GM21390 (cell line): ENCODE measurements around the gene RNASE12.
"Not testable (repeated sequence)": the region's sequence is repeated elsewhere in the genome, so short reads cannot be mapped to it uniquely, and the experiment has no call there.

Experiments used
- ATAC-seq: cut with Tn5 transposase; IDR thresholded peaks from one replicate; pipeline ENCODE4 v1.9.1; 2021; ENCODE audit not compliant: unreplicated experiment

Gene RNASE12

GRCh38 chr14:20583142-20583541, 8.0 kb downstream of the RNASE12 start:
- no peak for ATAC-seq

GRCh38 chr14:20580242-20580641, 10.9 kb downstream of the RNASE12 start:
- no peak for ATAC-seq

GRCh38 chr14:20578784-20579502, 12.2 kb downstream of the RNASE12 start:
- no peak for ATAC-seq

- no peak for ATAC-seq
Observed at GRCh38 chr14:20578325-20578724, 12.9 kb downstream of the RNASE12 start.

- not testable (repeated sequence) for ATAC-seq
Observed at GRCh38 chr14:20572382-20572990, 18.7 kb downstream of the RNASE12 start.

GRCh38 chr14:20570720-20571119, 20.5 kb downstream of the RNASE12 start:
- ATAC-seq, result not testable (repeated sequence)

GRCh38 chr14:20569865-20570264, 21.3 kb downstream of the RNASE12 start:
- ATAC-seq, result not testable (repeated sequence)

GRCh38 chr14:20569066-20569465, 22.1 kb downstream of the RNASE12 start:
- ATAC-seq, result no peak

GRCh38 chr14:20568393-20568792, 22.8 kb downstream of the RNASE12 start:
- no peak for ATAC-seq

- not testable (repeated sequence) for ATAC-seq
Observed at GRCh38 chr14:20567199-20567598, 24.0 kb downstream of the RNASE12 start.

- ATAC-seq, result no peak
Observed at GRCh38 chr14:20564501-20564997, 26.6 kb downstream of the RNASE12 start.

- ATAC-seq, result no peak
Observed at GRCh38 chr14:20563971-20564370, 27.2 kb downstream of the RNASE12 start.

- no peak for ATAC-seq
Observed at GRCh38 chr14:20560961-20561360, 30.2 kb downstream of the RNASE12 start, which contains the start of gene RNASE9. RNASE9 (minus strand) TSS chr14:20561047.

GRCh38 chr14:20559461-20559904, 31.7 kb downstream of the RNASE12 start:
- ATAC-seq, result no peak

GRCh38 chr14:20557212-20557542, 34.0 kb downstream of the RNASE12 start:
- ATAC-seq, result no peak

GRCh38 chr14:20556500-20557211, 34.5 kb downstream of the RNASE12 start:
- ATAC-seq, result no peak

GRCh38 chr14:20555845-20556244, 35.3 kb downstream of the RNASE12 start:
- no peak for ATAC-seq

GRCh38 chr14:20553024-20553423, 38.2 kb downstream of the RNASE12 start:
- ATAC-seq, result no peak

- no peak for ATAC-seq
Observed at GRCh38 chr14:20551606-20552005, 39.6 kb downstream of the RNASE12 start.

- ATAC-seq, result no peak
Observed at GRCh38 chr14:20550926-20551325, 40.2 kb downstream of the RNASE12 start.

- no peak for ATAC-seq
Observed at GRCh38 chr14:20548414-20549158, 42.6 kb downstream of the RNASE12 start.
